ENCODE measurements around the gene CERS6. TPM values are rescaled to one million over a fixed set of nuclear protein-coding genes. Genes with fewer than 3 reads are reported as not detected.

CERS6 gene
- total and polyA plus RNA-seq, 8 donors = 18.8 to 24.5 (median 22.1) TPM

DNA sequence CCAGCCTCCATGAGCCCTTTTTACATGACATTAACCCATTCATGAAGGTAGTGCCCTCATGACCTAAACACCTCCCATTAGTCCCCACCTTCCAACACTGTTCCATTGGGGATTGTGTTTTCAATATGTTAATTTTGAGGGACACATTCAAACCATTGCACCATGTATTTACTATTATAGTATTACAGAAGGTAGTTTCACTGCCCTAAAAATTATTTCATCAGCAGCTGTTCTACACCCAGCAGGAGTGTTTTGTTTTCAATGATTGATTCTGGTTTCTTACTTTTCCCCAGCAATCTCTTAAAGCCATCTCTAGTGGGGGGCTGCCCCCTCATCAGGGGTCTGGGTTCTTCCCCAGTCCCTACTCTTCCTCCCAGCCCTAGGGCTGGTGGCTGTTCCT is 71.9 kb downstream of the CERS6 start:
- Histone ChIP-seq H3K9me3 (no peaks in the 10 kb centered on the region), H3K4me3 (no peak overlapping the region), H3K27ac (no peak overlapping the region), H3K4me1 (peaks cover 0 to 40% of the 10 kb centered on the region in 2 donors), H3K27me3 (no peaks in the 10 kb centered on the region), H3K36me3 (no peaks in the 10 kb centered on the region)
- TF ChIP-seq, protein P1, sequence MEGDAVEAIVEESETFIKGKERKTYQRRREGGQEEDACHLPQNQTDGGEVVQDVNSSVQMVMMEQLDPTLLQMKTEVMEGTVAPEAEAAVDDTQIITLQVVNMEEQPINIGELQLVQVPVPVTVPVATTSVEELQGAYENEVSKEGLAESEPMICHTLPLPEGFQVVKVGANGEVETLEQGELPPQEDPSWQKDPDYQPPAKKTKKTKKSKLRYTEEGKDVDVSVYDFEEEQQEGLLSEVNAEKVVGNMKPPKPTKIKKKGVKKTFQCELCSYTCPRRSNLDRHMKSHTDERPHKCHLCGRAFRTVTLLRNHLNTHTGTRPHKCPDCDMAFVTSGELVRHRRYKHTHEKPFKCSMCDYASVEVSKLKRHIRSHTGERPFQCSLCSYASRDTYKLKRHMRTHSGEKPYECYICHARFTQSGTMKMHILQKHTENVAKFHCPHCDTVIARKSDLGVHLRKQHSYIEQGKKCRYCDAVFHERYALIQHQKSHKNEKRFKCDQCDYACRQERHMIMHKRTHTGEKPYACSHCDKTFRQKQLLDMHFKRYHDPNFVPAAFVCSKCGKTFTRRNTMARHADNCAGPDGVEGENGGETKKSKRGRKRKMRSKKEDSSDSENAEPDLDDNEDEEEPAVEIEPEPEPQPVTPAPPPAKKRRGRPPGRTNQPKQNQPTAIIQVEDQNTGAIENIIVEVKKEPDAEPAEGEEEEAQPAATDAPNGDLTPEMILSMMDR (IDR thresholded peaks at IDR 0.05) = no peak
- ATAC-seq = no peak
- intact Hi-C loops (cut with DNase I) = no loop called here
- no peak for DNase-seq

DNA sequence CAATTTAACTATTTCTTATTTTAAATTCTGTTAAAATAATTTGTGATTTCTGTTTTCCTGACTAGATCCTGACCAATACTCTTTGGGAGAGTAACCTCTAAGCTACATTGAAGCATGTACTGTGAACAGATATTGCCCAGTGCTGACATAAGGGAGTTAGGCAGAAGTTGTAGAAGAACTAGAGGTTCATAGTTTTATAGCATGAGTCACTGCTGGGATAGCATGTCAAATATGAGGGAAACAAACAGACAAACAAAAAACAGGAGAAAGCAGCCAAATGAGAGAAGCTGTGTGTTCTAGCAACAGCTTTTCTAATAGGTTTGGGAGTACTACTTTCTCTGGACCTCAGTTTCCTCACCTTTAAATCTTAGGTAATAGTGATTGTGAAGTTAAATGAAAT is 72.4 kb downstream of the CERS6 start:
- TF ChIP-seq, protein P1 (IDR thresholded peaks at IDR 0.05) = no peak
- no peak overlapping the region for H3K27ac ChIP-seq

DNA sequence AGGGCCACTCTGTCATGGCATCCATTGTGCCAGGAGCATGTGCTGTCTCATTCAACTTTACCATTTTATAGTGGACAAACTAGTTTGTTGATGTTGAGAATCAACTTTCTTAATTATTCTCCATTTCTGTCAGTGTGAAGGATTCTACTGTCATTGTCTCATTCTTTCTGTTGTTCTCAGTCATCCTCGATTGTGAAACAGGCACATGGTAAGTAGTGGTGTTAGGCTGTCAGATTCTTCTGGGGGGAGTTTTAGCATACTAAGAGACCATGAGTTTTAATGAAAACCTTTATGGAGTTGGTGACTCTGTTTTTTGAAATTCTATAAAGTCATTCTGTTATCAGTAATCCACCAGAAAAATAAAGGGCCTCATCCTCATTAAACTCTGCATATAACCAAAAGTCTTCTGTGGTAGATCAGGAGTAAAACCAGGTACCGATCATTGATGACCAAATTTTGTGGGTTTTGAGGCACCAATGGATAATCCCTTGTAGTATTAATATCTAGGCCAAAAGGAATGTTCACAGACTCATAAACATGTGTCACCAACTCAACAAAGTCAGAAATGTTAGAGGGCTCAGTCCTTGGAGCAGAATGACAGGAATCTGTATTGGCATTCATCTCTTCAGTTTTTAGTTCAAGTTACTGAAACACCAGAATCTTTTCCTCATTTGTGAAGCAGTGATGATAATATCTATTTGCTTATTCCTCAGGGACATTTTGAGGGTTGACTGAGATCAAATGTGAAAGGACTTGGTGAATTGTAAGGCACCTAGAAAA is 73.2 kb downstream of the CERS6 start:
- DNase-seq (no peak), ATAC-seq (no peak)
- Histone ChIP-seq H3K9me3 (no peaks in the 10 kb centered on the region), H3K27ac (no peak overlapping the region), H3K4me3 (no peak overlapping the region), H3K4me1 (peaks cover 0 to 40% of the 10 kb centered on the region in 2 donors), H3K36me3 (no peaks in the 10 kb centered on the region), H3K27me3 (no peaks in the 10 kb centered on the region)
- intact Hi-C loops (cut with DNase I) = no loop called here
- TF ChIP-seq, protein P1 (IDR thresholded peaks at IDR 0.05) = no peak

More for the DNA sequence above, 72.4 kb downstream of the CERS6 start:
- DNase-seq = no peak
- no peaks in the 10 kb centered on the region for H3K27me3 ChIP-seq
- no peaks in the 10 kb centered on the region for H3K9me3 ChIP-seq
- H3K4me3 ChIP-seq = no peak overlapping the region
- H3K4me1 ChIP-seq = peaks cover 0 to 40% of the 10 kb centered on the region in 2 donors
- H3K36me3 ChIP-seq = no peaks in the 10 kb centered on the region
- no peak for ATAC-seq
- intact Hi-C loops (cut with DNase I) = no loop called here

DNA sequence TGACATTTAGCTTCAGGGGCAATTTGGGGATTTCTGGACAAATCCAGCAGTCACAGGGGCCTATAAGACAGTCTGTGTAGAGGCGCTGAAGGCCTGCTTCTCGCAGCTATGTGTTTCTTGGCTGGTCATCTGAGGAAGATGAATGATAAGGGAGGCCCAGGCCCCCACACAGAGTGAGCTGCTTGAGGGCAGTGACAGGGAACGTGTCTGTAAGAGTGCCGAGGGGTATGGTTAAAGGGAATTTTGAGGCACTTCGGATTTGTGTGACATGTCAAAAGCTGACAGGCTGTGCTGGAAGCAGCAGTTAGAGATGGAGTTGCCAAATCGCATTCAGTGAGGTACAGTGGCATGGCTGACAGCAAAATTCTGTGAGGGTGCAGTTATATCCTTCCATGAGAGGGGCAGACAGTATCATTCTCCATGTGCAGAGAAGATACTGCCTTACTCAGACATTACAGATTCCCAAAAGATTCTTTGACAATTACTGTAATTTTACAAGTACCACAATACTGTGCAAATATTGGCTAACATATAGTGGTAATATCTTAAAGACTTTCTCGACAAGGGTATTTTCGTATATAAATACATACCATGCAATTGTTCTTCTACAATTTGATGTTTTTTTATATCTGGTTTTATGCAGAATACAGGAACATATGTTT is 74.0 kb downstream of the CERS6 start:
- Histone ChIP-seq H3K36me3 (no peaks in the 10 kb centered on the region), H3K4me1 (peaks cover 0 to 40% of the 10 kb centered on the region in 2 donors), H3K27ac (no peak overlapping the region), H3K4me3 (no peak overlapping the region), H3K27me3 (no peaks in the 10 kb centered on the region), H3K9me3 (no peaks in the 10 kb centered on the region)
- intact Hi-C loops (cut with DNase I) = no loop called here
- DNase-seq (no peak), ATAC-seq (no peak)
- TF ChIP-seq, protein P1 (IDR thresholded peaks at IDR 0.05) = no peak

DNA sequence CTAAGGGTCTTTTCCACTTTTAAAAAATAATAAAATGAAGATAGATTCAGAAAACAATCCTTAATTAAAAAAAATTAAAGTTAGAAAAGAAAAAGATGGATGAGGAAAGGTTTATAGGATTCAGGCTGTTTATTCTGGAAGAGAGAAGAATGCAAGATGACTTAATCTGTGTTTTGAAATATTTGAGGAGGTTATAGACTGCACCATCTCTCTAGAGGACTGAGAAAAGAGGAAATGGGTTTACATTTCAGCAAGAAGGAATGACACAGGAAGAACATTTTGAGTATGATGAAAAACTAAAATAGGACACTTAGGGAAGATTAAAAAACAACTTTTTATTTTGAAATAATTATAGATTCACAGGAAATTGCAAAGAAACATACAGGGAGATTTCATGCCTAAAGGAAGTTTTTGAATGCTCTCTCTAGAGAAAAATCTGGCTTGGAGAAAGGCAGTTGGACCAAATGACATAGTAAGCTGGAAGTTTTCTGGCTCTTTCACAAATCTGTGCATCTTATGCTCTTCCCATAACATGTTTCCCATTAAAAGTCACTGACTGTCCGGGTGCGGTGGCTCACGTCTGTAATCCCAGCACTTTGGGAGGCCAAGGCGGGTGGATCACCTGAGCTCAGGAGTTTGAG is 75.0 kb downstream of the CERS6 start:
- no peaks in the 10 kb centered on the region for H3K36me3 ChIP-seq
- no peaks in the 10 kb centered on the region for H3K9me3 ChIP-seq
- peaks cover 0 to 40% of the 10 kb centered on the region in 2 donors for H3K4me1 ChIP-seq
- no peak for DNase-seq
- H3K27ac ChIP-seq = peak overlapping the region in 1 of 2 donors; percentile 42
- H3K27me3 ChIP-seq = no peaks in the 10 kb centered on the region
- intact Hi-C loops (cut with DNase I) = no loop called here
- no peak for ATAC-seq
- H3K4me3 ChIP-seq = no peak overlapping the region
- TF ChIP-seq, protein P1 (IDR thresholded peaks at IDR 0.05) = no peak
